ENCODE results near the gene TPRG1L.
A peak's percentile ranks its signal among the peaks of the same experiment; 100 is the strongest.

TPRG1L gene

DNA sequence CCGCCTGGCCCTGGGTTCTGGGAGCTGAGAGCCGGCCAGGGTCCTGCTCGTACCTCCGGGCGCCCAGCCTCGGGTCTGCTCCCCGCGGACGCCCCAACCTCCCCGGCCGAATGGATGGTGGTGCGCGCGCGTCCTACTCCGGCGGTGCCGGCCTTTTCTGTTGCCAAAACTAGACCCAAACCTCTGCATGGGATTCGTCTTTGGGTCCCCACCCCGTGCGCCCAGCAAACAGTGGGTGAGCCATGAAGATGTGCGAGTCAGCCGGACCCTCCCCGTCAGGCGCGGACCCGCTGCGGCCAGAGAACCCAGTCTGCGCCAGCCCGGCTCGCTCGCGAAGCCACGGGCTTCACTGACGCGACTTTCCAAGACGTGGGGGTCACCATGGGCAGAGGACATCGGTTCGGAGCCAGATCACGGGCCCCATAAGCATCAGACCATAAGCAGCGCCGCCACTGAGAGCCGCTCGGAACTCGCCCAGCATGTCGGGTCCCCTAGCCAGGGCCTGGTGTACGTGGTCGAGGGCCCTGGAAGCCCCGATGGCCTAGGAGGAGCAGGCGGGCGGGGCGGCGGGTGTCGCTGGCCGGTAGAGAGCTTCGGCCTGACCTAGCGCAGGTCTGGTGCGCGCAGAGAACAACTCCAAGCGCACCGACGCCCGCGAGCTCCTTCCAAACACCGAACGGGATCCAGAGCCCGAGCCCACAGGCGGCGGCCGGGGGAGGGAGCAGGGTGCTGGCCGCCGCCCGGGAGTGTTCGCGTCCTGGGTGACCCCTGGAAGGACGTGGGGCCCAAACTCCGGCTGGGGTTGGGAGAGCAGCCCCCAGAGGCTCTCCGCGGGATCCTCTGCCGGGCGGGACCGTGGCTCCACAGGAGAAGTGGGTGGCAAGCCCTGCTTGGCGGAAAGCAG is 26.5 kb downstream of the TPRG1L start:
- no peak overlapping the region for H3K18ac ChIP-seq (ENCODE audit: low read length)
- H2BK5ac ChIP-seq (ENCODE audit: low read depth, low read length, poor library complexity): no peak overlapping the region
- WGBS (ENCODE audit: extremely low coverage, insufficient coverage, insufficient read length): no CpG with 5 or more reads among the region's 83 CpGs
- no peak for DNase-seq
- peaks cover 6 to 7% of the 10 kb centered on the region in 2 experiments for H3K36me3 ChIP-seq (ENCODE audit: control insufficient read depth in 1 of 2, insufficient read depth in 2 of 2, low read length in 2 of 2)
- no peak overlapping the region for H4K91ac ChIP-seq (ENCODE audit: low read depth, low read length)
- peaks cover 3 to 9% of the 10 kb centered on the region in 2 experiments for H3K4me1 ChIP-seq (ENCODE audit: control insufficient read depth in 1 of 2, insufficient read depth in 2 of 2, low read length in 2 of 2)
- no peak overlapping the region for H3K14ac ChIP-seq (ENCODE audit: low read length)
- no peak overlapping the region for H3K4me3 ChIP-seq (ENCODE audit: low read depth, low read length)
- H3K4me2 ChIP-seq (ENCODE audit: low read length): peak overlapping the region; percentile 40
- no peak overlapping the region for H3K23ac ChIP-seq (ENCODE audit: low read length)
- no peak overlapping the region for H3K9ac ChIP-seq (ENCODE audit: low read length)
- no peak overlapping the region for H2AFZ ChIP-seq (ENCODE audit: insufficient read depth, low read length, poor library complexity)
- no peak overlapping the region for H2AK5ac ChIP-seq (ENCODE audit: low read length)
- H3K79me1 ChIP-seq (ENCODE audit: low read length): peaks cover 3% of the 10 kb centered on the region
- H3K27ac ChIP-seq (ENCODE audit: low read depth, low read length): no peak overlapping the region
- no peak overlapping the region for H4K12ac ChIP-seq (ENCODE audit: low read depth, low read length)
- no peak overlapping the region for H3K4ac ChIP-seq (ENCODE audit: low read depth, low read length)
- no peak overlapping the region for H2BK12ac ChIP-seq (ENCODE audit: low read length)
- H3K9me3 ChIP-seq (ENCODE audit: insufficient read depth, low read depth, low read length): peaks cover 5% of the 10 kb centered on the region
- H4K8ac ChIP-seq (ENCODE audit: low read depth, low read length): no peak overlapping the region
- no peak overlapping the region for H2BK120ac ChIP-seq (ENCODE audit: insufficient read depth, low read length, poor library complexity)
- H3K79me2 ChIP-seq (ENCODE audit: control insufficient read depth, insufficient read depth, low read length, poor library complexity): peaks cover 5% of the 10 kb centered on the region
- H3K27me3 ChIP-seq (ENCODE audit: insufficient read depth, low read length): peaks cover 45% of the 10 kb centered on the region

DNA sequence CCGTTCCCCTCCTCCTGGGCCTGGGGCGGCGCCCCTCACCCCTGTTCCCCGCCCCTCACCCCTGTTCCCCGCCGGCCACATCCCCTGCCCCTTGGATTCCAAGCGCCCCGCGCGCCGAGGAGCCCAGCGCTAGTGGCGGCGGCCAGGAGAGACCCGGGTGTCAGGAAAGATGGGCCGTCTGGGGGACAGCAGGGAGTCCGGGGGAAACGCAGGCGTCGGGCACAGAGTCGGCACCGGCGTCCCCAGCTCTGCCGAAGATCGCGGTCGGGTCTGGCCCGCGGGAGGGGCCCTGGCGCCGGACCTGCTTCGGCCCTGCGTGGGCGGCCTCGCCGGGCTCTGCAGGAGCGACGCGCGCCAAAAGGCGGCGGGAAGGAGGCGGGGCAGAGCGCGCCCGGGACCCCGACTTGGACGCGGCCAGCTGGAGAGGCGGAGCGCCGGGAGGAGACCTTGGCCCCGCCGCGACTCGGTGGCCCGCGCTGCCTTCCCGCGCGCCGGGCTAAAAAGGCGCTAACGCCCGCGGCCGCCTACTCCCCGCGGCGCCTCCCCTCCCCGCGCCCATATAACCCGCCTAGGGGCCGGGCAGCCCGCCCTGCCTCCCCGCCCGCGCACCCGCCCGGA is 27.2 kb downstream of the TPRG1L start, which contains the start of gene TP73:
TSS of gene TP73 (plus strand) at position 587 of the 618 bp plus-strand sequence. CDS start 29,850 bp downstream, outside the sequence.
- WGBS (ENCODE audit: extremely low coverage, insufficient coverage, insufficient read length): no CpG with 5 or more reads among the region's 80 CpGs
- Histone ChIP-seq H3K23ac (ENCODE audit: low read length) (no peak within 1 kb of the TSS), H3K4ac (ENCODE audit: low read depth, low read length) (no peak within 1 kb of the TSS), H3K9ac (ENCODE audit: low read length) (no peak within 1 kb of the TSS), H3K4me2 (ENCODE audit: low read length) (peak within 1 kb of the TSS; percentile 55), H2BK5ac (ENCODE audit: low read depth, low read length, poor library complexity) (no peak within 1 kb of the TSS), H2AFZ (ENCODE audit: insufficient read depth, low read length, poor library complexity) (no peak within 1 kb of the TSS), H3K27me3 (ENCODE audit: insufficient read depth, low read length) (peaks cover 45% of the 10 kb centered on the region), H3K18ac (ENCODE audit: low read length) (no peak within 1 kb of the TSS), H3K79me1 (ENCODE audit: low read length) (peaks cover 3% of the 10 kb centered on the region), H2BK120ac (ENCODE audit: insufficient read depth, low read length, poor library complexity) (no peak within 1 kb of the TSS), H3K14ac (ENCODE audit: low read length) (no peak within 1 kb of the TSS), H3K79me2 (ENCODE audit: control insufficient read depth, insufficient read depth, low read length, poor library complexity) (peaks cover 5% of the 10 kb centered on the region), H3K36me3 (ENCODE audit: control insufficient read depth in 1 of 2, insufficient read depth in 2 of 2, low read length in 2 of 2) (peaks cover 2% of the 10 kb centered on the region in 2 experiments), H4K8ac (ENCODE audit: low read depth, low read length) (no peak within 1 kb of the TSS), H4K12ac (ENCODE audit: low read depth, low read length) (no peak within 1 kb of the TSS), H4K91ac (ENCODE audit: low read depth, low read length) (no peak within 1 kb of the TSS), H3K4me3 (ENCODE audit: low read depth, low read length) (no peak within 1 kb of the TSS), H3K9me3 (ENCODE audit: insufficient read depth, low read depth, low read length) (peaks cover 5% of the 10 kb centered on the region), H3K4me1 (ENCODE audit: control insufficient read depth in 1 of 2, insufficient read depth in 2 of 2, low read length in 2 of 2) (peaks cover 3 to 9% of the 10 kb centered on the region in 2 experiments), H3K27ac (ENCODE audit: low read depth, low read length) (no peak within 1 kb of the TSS), H2BK12ac (ENCODE audit: low read length) (no peak within 1 kb of the TSS), H2AK5ac (ENCODE audit: low read length) (no peak within 1 kb of the TSS)
- DNase-seq: peak in 1 of 2 donors; percentile 4

DNA sequence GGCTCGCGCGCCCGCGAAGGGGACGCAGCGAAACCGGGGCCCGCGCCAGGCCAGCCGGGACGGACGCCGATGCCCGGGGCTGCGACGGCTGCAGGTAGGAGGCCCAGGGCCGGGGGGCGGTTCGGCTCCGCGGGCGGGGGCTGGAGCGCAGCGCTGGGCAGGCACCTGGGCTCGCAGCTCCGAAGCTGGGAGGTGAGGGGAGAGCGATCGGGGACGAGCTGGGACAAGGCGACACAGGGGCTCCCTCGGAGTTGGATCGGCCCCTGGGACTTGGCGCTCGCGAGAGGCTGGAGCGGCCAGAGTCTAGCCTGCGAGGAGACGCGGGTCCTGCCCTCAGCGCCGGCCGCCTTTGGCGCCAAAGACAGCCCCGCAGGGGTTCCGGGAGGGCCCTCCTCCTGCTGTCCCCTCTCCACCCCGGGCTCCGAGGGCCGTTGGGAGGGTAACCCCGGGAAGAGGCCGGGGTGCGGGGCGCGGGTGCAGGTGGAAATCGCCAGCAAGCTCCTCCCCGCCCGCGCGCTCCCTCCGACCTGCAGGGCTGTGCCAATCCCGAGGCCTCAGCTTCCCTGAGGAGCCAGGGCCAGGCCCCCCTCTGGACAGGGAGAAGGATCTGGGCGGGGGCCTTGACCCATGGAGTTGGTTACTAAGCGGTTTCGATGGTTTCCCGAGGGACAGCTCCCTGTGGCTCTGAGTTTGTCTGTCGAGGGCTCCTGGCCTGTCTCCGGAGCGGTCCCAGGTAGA is 27.9 kb downstream of the TPRG1L start:
- Histone ChIP-seq H3K4me3 (ENCODE audit: low read depth, low read length) (no peak overlapping the region), H3K4me1 (ENCODE audit: control insufficient read depth in 1 of 2, insufficient read depth in 2 of 2, low read length in 2 of 2) (peaks cover 3 to 9% of the 10 kb centered on the region in 2 experiments), H4K8ac (ENCODE audit: low read depth, low read length) (no peak overlapping the region), H3K18ac (ENCODE audit: low read length) (no peak overlapping the region), H3K79me1 (ENCODE audit: low read length) (peaks cover 3% of the 10 kb centered on the region), H3K27me3 (ENCODE audit: insufficient read depth, low read length) (peaks cover 45% of the 10 kb centered on the region), H3K9ac (ENCODE audit: low read length) (no peak overlapping the region), H3K79me2 (ENCODE audit: control insufficient read depth, insufficient read depth, low read length, poor library complexity) (peaks cover 5% of the 10 kb centered on the region), H3K4ac (ENCODE audit: low read depth, low read length) (no peak overlapping the region), H2BK5ac (ENCODE audit: low read depth, low read length, poor library complexity) (no peak overlapping the region), H3K9me3 (ENCODE audit: insufficient read depth, low read depth, low read length) (peaks cover 5% of the 10 kb centered on the region), H2AFZ (ENCODE audit: insufficient read depth, low read length, poor library complexity) (no peak overlapping the region), H2BK120ac (ENCODE audit: insufficient read depth, low read length, poor library complexity) (no peak overlapping the region), H4K91ac (ENCODE audit: low read depth, low read length) (no peak overlapping the region), H4K12ac (ENCODE audit: low read depth, low read length) (no peak overlapping the region), H3K14ac (ENCODE audit: low read length) (no peak overlapping the region), H3K36me3 (ENCODE audit: control insufficient read depth in 1 of 2, insufficient read depth in 2 of 2, low read length in 2 of 2) (no peaks in the 10 kb centered on the region), H3K4me2 (ENCODE audit: low read length) (peak overlapping the region; percentile 55), H3K23ac (ENCODE audit: low read length) (no peak overlapping the region), H3K27ac (ENCODE audit: low read depth, low read length) (no peak overlapping the region), H2BK12ac (ENCODE audit: low read length) (no peak overlapping the region), H2AK5ac (ENCODE audit: low read length) (no peak overlapping the region)
- WGBS (ENCODE audit: extremely low coverage, insufficient coverage, insufficient read length): no CpG with 5 or more reads among the region's 68 CpGs
- peak in 1 of 2 donors; percentile 6 for DNase-seq

DNA sequence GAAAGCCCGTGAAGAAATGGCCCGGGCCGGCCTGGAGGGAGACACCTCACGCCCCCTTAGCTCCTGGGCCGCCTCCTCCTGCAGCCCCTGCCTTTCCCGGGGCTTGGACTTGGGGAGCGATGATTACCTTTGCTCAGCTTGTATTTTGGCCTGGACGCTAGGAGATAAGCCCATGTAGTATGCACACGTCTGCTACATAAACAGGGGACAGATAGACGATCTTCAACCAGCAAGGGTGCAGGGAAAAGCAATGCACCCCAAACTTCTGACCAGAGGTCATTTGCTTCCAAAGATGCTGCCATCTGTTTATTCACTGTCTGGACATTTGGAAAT is 28.4 kb downstream of the TPRG1L start:
- Histone ChIP-seq H3K27ac (ENCODE audit: low read depth, low read length) (no peak overlapping the region), H3K18ac (ENCODE audit: low read length) (no peak overlapping the region), H2BK12ac (ENCODE audit: low read length) (no peak overlapping the region), H3K27me3 (ENCODE audit: insufficient read depth, low read length) (peaks cover 45% of the 10 kb centered on the region), H2BK5ac (ENCODE audit: low read depth, low read length, poor library complexity) (no peak overlapping the region), H3K79me1 (ENCODE audit: low read length) (peaks cover 3% of the 10 kb centered on the region), H4K91ac (ENCODE audit: low read depth, low read length) (no peak overlapping the region), H2BK120ac (ENCODE audit: insufficient read depth, low read length, poor library complexity) (no peak overlapping the region), H3K4me2 (ENCODE audit: low read length) (no peak overlapping the region), H3K9ac (ENCODE audit: low read length) (no peak overlapping the region), H3K4me1 (ENCODE audit: control insufficient read depth in 1 of 2, insufficient read depth in 2 of 2, low read length in 2 of 2) (peaks cover 3 to 9% of the 10 kb centered on the region in 2 experiments), H3K36me3 (ENCODE audit: control insufficient read depth in 1 of 2, insufficient read depth in 2 of 2, low read length in 2 of 2) (no peaks in the 10 kb centered on the region), H3K9me3 (ENCODE audit: insufficient read depth, low read depth, low read length) (peaks cover 5% of the 10 kb centered on the region), H3K4me3 (ENCODE audit: low read depth, low read length) (no peak overlapping the region), H4K12ac (ENCODE audit: low read depth, low read length) (no peak overlapping the region), H3K79me2 (ENCODE audit: control insufficient read depth, insufficient read depth, low read length, poor library complexity) (peaks cover 5% of the 10 kb centered on the region), H2AK5ac (ENCODE audit: low read length) (no peak overlapping the region), H3K23ac (ENCODE audit: low read length) (no peak overlapping the region), H3K14ac (ENCODE audit: low read length) (no peak overlapping the region), H2AFZ (ENCODE audit: insufficient read depth, low read length, poor library complexity) (no peak overlapping the region), H4K8ac (ENCODE audit: low read depth, low read length) (no peak overlapping the region), H3K4ac (ENCODE audit: low read depth, low read length) (no peak overlapping the region)
- DNase-seq: no peak
- no CpG with 5 or more reads among the region's 10 CpGs for WGBS (ENCODE audit: extremely low coverage, insufficient coverage, insufficient read length)
